ENCODE measurements around the gene GALNT9. TPM values are rescaled to one million over a fixed set of nuclear protein-coding genes. Genes with fewer than 3 reads are reported as not detected.

The GALNT9 gene
- total and polyA plus RNA-seq, 3 experiments from 2014 or later = 0.18 TPM; not detected in 2

GRCh38 chr12:132181570-132182200, 147.7 kb downstream of the GALNT9 start:
- Histone ChIP-seq H3K4me1 (ENCODE audit: insufficient read depth, low read length) (peaks cover 34% of the 10 kb centered on the region), H3K36me3 (ENCODE audit: insufficient read depth, low read length) (no peaks in the 10 kb centered on the region), H3K27me3 (ENCODE audit: insufficient read depth, low read length, poor library complexity, severe bottlenecking) (peaks cover 5% of the 10 kb centered on the region), H3K9me3 (ENCODE audit: low read length) (no peaks in the 10 kb centered on the region), H3K27ac (ENCODE audit: low read depth, low read length) (no peak overlapping the region), H3K4me3 (ENCODE audit: low read length) (no peak overlapping the region)
- peaks cover 4 to 12% of the 10 kb centered on the region in 2 donors for H3K27me3 Mint-ChIP-seq
- DNase-seq = no peak
- peaks cover 24 to 34% (median 27%) of the 10 kb centered on the region in 3 donors for H3K4me1 Mint-ChIP-seq
- peaks cover 0 to 11% (median 9%) of the 10 kb centered on the region in 5 donors for H3K9me3 Mint-ChIP-seq
- ChIA-PET POLR2A (no interaction called here), CTCF (no interaction called here)
- H3K36me3 Mint-ChIP-seq = peaks cover 0 to 5% (median 2%) of the 10 kb centered on the region in 3 donors
- H3K27ac Mint-ChIP-seq = no peak overlapping the region
- H3K4me3 Mint-ChIP-seq = no peak overlapping the region

- Mint-ChIP-seq H3K4me3 (peak overlapping the region in 1 of 7 donors; percentile 25), H3K9me3 (peaks cover 0 to 10% (median 9%) of the 10 kb centered on the region in 5 donors), H3K27ac (peak overlapping the region in 1 of 8 donors; percentile 83), H3K27me3 (peaks cover 4 to 12% of the 10 kb centered on the region in 2 donors), H3K4me1 (peaks cover 17 to 26% (median 19%) of the 10 kb centered on the region in 3 donors), H3K36me3 (peaks cover 0 to 5% (median 2%) of the 10 kb centered on the region in 3 donors)
- ChIA-PET CTCF (interaction anchor here (1.2 kb wide), 1 partner anchor 8 kb away, joined by 3 read pairs; no protein-coding TSS in a partner anchor), POLR2A (no interaction called here)
- H3K4me1 ChIP-seq (ENCODE audit: insufficient read depth, low read length) = peaks cover 27% of the 10 kb centered on the region
- H3K36me3 ChIP-seq (ENCODE audit: insufficient read depth, low read length) = no peaks in the 10 kb centered on the region
- H3K4me3 ChIP-seq (ENCODE audit: low read length) = no peak overlapping the region
- H3K27ac ChIP-seq (ENCODE audit: low read depth, low read length) = no peak overlapping the region
- peaks cover 5% of the 10 kb centered on the region for H3K27me3 ChIP-seq (ENCODE audit: insufficient read depth, low read length, poor library complexity, severe bottlenecking)
- no peaks in the 10 kb centered on the region for H3K9me3 ChIP-seq (ENCODE audit: low read length)
- DNase-seq = no peak
Observed at GRCh38 chr12:132180648-132181546, 148.5 kb downstream of the GALNT9 start.

GRCh38 chr12:132179431-132180362, 149.7 kb downstream of the GALNT9 start:
- H3K36me3 Mint-ChIP-seq = peaks cover 0 to 5% (median 0%) of the 10 kb centered on the region in 3 donors
- peak overlapping the region in 3 of 8 donors; percentile 36 to 69 (median 53) for H3K27ac Mint-ChIP-seq
- DNase-seq = no peak
- no peaks in the 10 kb centered on the region for H3K9me3 ChIP-seq (ENCODE audit: low read length)
- ChIA-PET CTCF (interaction anchor here (1.2 to 1.6 kb wide), 2 partner anchors 9 kb away, joined by 3 to 7 read pairs; no protein-coding TSS in a partner anchor), POLR2A (interaction anchor here (0.6 to 2.4 kb wide), 2 partner anchors 9 to 402 kb away, joined by 4 to 16 read pairs; no protein-coding TSS in a partner anchor)
- H3K4me1 ChIP-seq (ENCODE audit: insufficient read depth, low read length) = peaks cover 22% of the 10 kb centered on the region
- peak overlapping the region in 3 of 7 donors; percentile 32 to 82 (median 79) for H3K4me3 Mint-ChIP-seq
- H3K9me3 Mint-ChIP-seq = peaks cover 0 to 8% (median 5%) of the 10 kb centered on the region in 5 donors
- no peak overlapping the region for H3K4me3 ChIP-seq (ENCODE audit: low read length)
- H3K27me3 ChIP-seq (ENCODE audit: insufficient read depth, low read length, poor library complexity, severe bottlenecking) = peaks cover 10% of the 10 kb centered on the region
- H3K27ac ChIP-seq (ENCODE audit: low read depth, low read length) = no peak overlapping the region
- no peaks in the 10 kb centered on the region for H3K36me3 ChIP-seq (ENCODE audit: insufficient read depth, low read length)
- peaks cover 6 to 8% of the 10 kb centered on the region in 2 donors for H3K27me3 Mint-ChIP-seq
- peaks cover 11 to 19% (median 13%) of the 10 kb centered on the region in 3 donors for H3K4me1 Mint-ChIP-seq

- Histone ChIP-seq H3K4me3 (ENCODE audit: low read length) (no peak overlapping the region), H3K27me3 (ENCODE audit: insufficient read depth, low read length, poor library complexity, severe bottlenecking) (peaks cover 10% of the 10 kb centered on the region), H3K27ac (ENCODE audit: low read depth, low read length) (no peak overlapping the region), H3K9me3 (ENCODE audit: low read length) (no peaks in the 10 kb centered on the region), H3K36me3 (ENCODE audit: insufficient read depth, low read length) (no peaks in the 10 kb centered on the region), H3K4me1 (ENCODE audit: insufficient read depth, low read length) (peaks cover 24% of the 10 kb centered on the region)
- Mint-ChIP-seq H3K4me3 (peak overlapping the region; percentile 32 to 82 (median 79)), H3K27me3 (peaks cover 8 to 11% of the 10 kb centered on the region in 2 donors), H3K27ac (peak overlapping the region in 7 of 8 donors; percentile 36 to 85 (median 69)), H3K36me3 (no peaks in the 10 kb centered on the region), H3K9me3 (peaks cover 0 to 5% (median 4%) of the 10 kb centered on the region in 5 donors), H3K4me1 (peaks cover 11 to 23% (median 14%) of the 10 kb centered on the region in 3 donors)
- ChIA-PET POLR2A (interaction anchor here (2.4 kb wide), 1 partner anchor 10 kb away, joined by 16 read pairs; no protein-coding TSS in a partner anchor), CTCF (interaction anchor here (1.4 to 1.6 kb wide), 2 partner anchors 10 to 17 kb away, joined by 4 to 7 read pairs; no protein-coding TSS in a partner anchor)
- peak in 2 of 5 donors; percentile 32 to 62 for DNase-seq
Observed at GRCh38 chr12:132178801-132179401, 150.5 kb downstream of the GALNT9 start.

GRCh38 chr12:132178316-132178715, 151.1 kb downstream of the GALNT9 start:
- H3K27me3 ChIP-seq (ENCODE audit: insufficient read depth, low read length, poor library complexity, severe bottlenecking) = peaks cover 10% of the 10 kb centered on the region
- peak overlapping the region in 5 of 7 donors; percentile 15 to 81 (median 70) for H3K4me3 Mint-ChIP-seq
- H3K4me3 ChIP-seq (ENCODE audit: low read length) = no peak overlapping the region
- POLR2A ChIA-PET = interaction anchor here (2.4 kb wide), 1 partner anchor 11 kb away, joined by 16 read pairs; no protein-coding TSS in a partner anchor
- peaks cover 10 to 12% of the 10 kb centered on the region in 2 donors for H3K27me3 Mint-ChIP-seq
- DNase-seq = no peak
- peak overlapping the region in 4 of 8 donors; percentile 22 to 69 (median 50) for H3K27ac Mint-ChIP-seq
- no peaks in the 10 kb centered on the region for H3K36me3 ChIP-seq (ENCODE audit: insufficient read depth, low read length)
- no peaks in the 10 kb centered on the region for H3K9me3 ChIP-seq (ENCODE audit: low read length)
- no peaks in the 10 kb centered on the region for H3K36me3 Mint-ChIP-seq
- H3K27ac ChIP-seq (ENCODE audit: low read depth, low read length) = no peak overlapping the region
- H3K4me1 Mint-ChIP-seq = peaks cover 11 to 25% (median 14%) of the 10 kb centered on the region in 3 donors
- H3K4me1 ChIP-seq (ENCODE audit: insufficient read depth, low read length) = peaks cover 29% of the 10 kb centered on the region
- peaks cover 0 to 5% (median 1%) of the 10 kb centered on the region in 5 donors for H3K9me3 Mint-ChIP-seq
- CTCF ChIA-PET = interaction anchor here (1.4 to 1.6 kb wide), 2 partner anchors 11 to 17 kb away, joined by 4 to 7 read pairs; no protein-coding TSS in a partner anchor

- Mint-ChIP-seq H3K9me3 (peaks cover 0 to 2% (median 0%) of the 10 kb centered on the region in 5 donors), H3K27ac (peak overlapping the region in 1 of 8 donors; percentile 60), H3K27me3 (peaks cover 14 to 18% of the 10 kb centered on the region in 2 donors), H3K4me3 (no peak overlapping the region), H3K36me3 (no peaks in the 10 kb centered on the region), H3K4me1 (peaks cover 15 to 31% (median 15%) of the 10 kb centered on the region in 3 donors)
- no peak overlapping the region for H3K27ac ChIP-seq (ENCODE audit: low read depth, low read length)
- peaks cover 36% of the 10 kb centered on the region for H3K4me1 ChIP-seq (ENCODE audit: insufficient read depth, low read length)
- POLR2A ChIA-PET = no interaction called here
- peaks cover 10% of the 10 kb centered on the region for H3K27me3 ChIP-seq (ENCODE audit: insufficient read depth, low read length, poor library complexity, severe bottlenecking)
- H3K4me3 ChIP-seq (ENCODE audit: low read length) = no peak overlapping the region
- DNase-seq = no peak
- H3K36me3 ChIP-seq (ENCODE audit: insufficient read depth, low read length) = no peaks in the 10 kb centered on the region
- CTCF ChIA-PET = no interaction called here
- H3K9me3 ChIP-seq (ENCODE audit: low read length) = no peaks in the 10 kb centered on the region
Observed at GRCh38 chr12:132176920-132177551, 152.4 kb downstream of the GALNT9 start.
